ENCODE data around the gene ERMARD.
"Not testable (repeated sequence)": the region's sequence is repeated elsewhere in the genome, so short reads cannot be mapped to it uniquely, and the experiment has no call there.

The ERMARD gene

GRCh38 chr6:169763308-169763707, 11.9 kb downstream of the ERMARD start:
- H3K27ac ChIP-seq, result no peak overlapping the region
- TF ChIP-seq CTCF (IDR thresholded peaks at IDR 0.05) (no peak), ZFX (IDR thresholded peaks at IDR 0.05; ENCODE audit: borderline replicate concordance) (no peak)

- TF ChIP-seq CTCF (IDR thresholded peaks at IDR 0.05) (no peak), ZFX (IDR thresholded peaks at IDR 0.05; ENCODE audit: borderline replicate concordance) (no peak)
- H3K27ac ChIP-seq, result no peak overlapping the region
These were observed 12.5 kb downstream of the ERMARD start for GRCh38 chr6:169763881-169764280.

DNA sequence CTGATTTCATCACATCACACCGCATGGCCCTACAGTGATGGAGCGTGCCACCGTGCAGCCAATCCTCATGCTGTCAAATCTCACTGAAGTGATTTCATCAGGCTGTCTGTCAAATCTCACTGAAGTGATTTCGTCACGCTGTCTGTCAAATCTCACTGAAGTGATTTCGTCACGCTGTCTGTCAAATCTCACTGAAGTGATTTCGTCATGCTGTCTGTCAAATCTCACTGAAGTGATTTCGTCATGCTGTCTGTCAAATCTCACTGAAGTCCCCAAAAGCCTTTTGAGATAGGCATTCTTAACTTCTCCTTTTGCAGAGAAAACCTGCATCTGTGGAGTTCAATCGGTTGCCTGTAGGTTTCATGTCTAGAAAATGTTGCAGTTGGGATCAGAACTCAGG, 14.4 kb downstream of the ERMARD start:
- H3K27ac ChIP-seq, result not testable (repeated sequence)

- H3K27ac ChIP-seq, result no peak overlapping the region
- no peak for TF ChIP-seq CTCF (IDR thresholded peaks at IDR 0.05)
- TF ChIP-seq ZFX (IDR thresholded peaks at IDR 0.05; ENCODE audit: borderline replicate concordance), result no peak
These were observed 14.8 kb downstream of the ERMARD start for GRCh38 chr6:169766232-169766631.

- H3K27ac ChIP-seq, result no peak overlapping the region
- TF ChIP-seq ZFX (IDR thresholded peaks at IDR 0.05; ENCODE audit: borderline replicate concordance) (no peak), CTCF (IDR thresholded peaks at IDR 0.05) (no peak)
These were observed 15.7 kb downstream of the ERMARD start for GRCh38 chr6:169766921-169767736.

GRCh38 chr6:169774347-169774746, 22.9 kb downstream of the ERMARD start:
- H3K27ac ChIP-seq, result no peak overlapping the region
- no peak for TF ChIP-seq ZFX (IDR thresholded peaks at IDR 0.05; ENCODE audit: borderline replicate concordance)
- no peak for TF ChIP-seq CTCF (IDR thresholded peaks at IDR 0.05)

DNA sequence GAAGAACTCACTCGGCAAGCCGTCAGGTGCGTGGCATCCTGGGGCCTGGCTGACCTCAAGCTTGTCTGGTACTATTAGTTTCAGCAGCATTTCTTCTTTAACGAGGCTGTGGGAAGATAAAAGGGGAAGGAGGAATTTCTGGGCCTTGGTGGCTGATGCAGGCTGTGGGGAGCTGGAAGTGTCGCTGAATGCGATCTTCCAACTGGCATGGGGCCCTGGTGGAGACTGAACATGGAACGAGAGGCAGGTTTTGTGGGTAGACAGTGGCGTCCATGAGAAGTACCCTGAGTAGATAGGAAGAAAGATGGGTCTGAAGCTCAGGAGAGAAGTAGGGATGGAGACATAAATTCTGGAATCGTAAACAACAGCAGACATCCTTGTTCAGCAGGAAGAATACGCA, 23.9 kb downstream of the ERMARD start:
- no peak overlapping the region for H3K27ac ChIP-seq
- TF ChIP-seq CTCF (IDR thresholded peaks at IDR 0.05) (no peak), ZFX (IDR thresholded peaks at IDR 0.05; ENCODE audit: borderline replicate concordance) (no peak)

DNA sequence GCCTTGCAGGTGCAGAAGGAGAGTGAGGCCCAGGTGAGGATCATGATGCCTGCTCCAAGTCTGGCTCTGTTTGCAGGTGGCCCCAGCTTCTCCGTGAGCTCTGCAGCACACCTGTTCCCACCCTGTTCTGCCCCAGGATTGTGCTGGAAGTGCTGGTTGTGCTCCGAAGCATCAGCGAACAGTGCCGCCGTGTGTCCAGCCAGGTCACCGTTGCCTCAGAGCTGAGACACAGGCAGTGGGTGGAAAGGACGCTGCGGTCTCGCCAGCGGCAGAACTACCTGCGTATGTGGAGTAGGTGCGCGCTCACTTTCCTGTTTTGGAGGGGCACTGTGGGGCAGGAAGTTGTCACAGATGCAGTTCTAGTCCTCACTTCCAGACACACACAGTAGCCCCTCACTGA, 25.0 kb downstream of the ERMARD start:
- no peak overlapping the region for H3K27ac ChIP-seq
- TF ChIP-seq CTCF (IDR thresholded peaks at IDR 0.05) (no peak), ZFX (IDR thresholded peaks at IDR 0.05; ENCODE audit: borderline replicate concordance) (no peak)
